ENCODE results near the gene ANKLE2. TPM values are rescaled to one million over a fixed set of nuclear protein-coding genes. Genes with fewer than 3 reads are reported as not detected.

Gene ANKLE2
- total and polyA plus RNA-seq, 2 of the 13 experiments (the other 11 are each of a cell fraction or from before 2014, with no cell fraction given): 35.3 to 37.1 TPM

- TF ChIP-seq GFI1 (CRISPR knock-in tag; IDR thresholded peaks at IDR 0.05; ENCODE audit: borderline replicate concordance): peak; percentile 64; the same call in 1 of the 2 replicates
- TF ChIP-seq DNMT3B (CRISPR knock-in tag; conservative IDR thresholded peaks at IDR 0.05): 0 out of 2 replicates have a peak, but pooled peaks have one; percentile 87
- TF ChIP-seq TAF15 (IDR thresholded peaks at IDR 0.05; ENCODE audit: low read depth, low read length, poor library complexity, severe bottlenecking): no peak
- TF ChIP-seq HNF1A (IDR thresholded peaks at IDR 0.05; ENCODE audit: low read depth): no peak
- 0 out of 2 replicates have a peak, but pooled peaks have one; percentile 5 for TF ChIP-seq HNF1A (CRISPR knock-in tag; IDR thresholded peaks at IDR 0.05; ENCODE audit: borderline replicate concordance)
- no peak for TF ChIP-seq IRF1 (CRISPR knock-in tag; IDR thresholded peaks at IDR 0.05; ENCODE audit: low read depth)
- TF ChIP-seq ARHGAP35 (CRISPR knock-in tag; IDR thresholded peaks at IDR 0.05; ENCODE audit: borderline replicate concordance): peak; percentile 87
- peak; percentile 80 for TF ChIP-seq ZNF547 (CRISPR knock-in tag; IDR thresholded peaks at IDR 0.05)
- 0 out of 2 replicates have a peak, but pooled peaks have one; percentile 65 for TF ChIP-seq HMGXB3 (CRISPR knock-in tag; IDR thresholded peaks at IDR 0.05; ENCODE audit: borderline replicate concordance)
- no peak for TF ChIP-seq ARNT (IDR thresholded peaks at IDR 0.05)
- TF ChIP-seq MAFG (CRISPR knock-in tag; IDR thresholded peaks at IDR 0.05): no peak
- TF ChIP-seq ZNF326 (CRISPR knock-in tag; IDR thresholded peaks at IDR 0.05; ENCODE audit: borderline replicate concordance): no peak
- TF ChIP-seq SMARCE1 (IDR thresholded peaks at IDR 0.05; ENCODE audit: borderline replicate concordance): no peak
- peak; percentile 39; the same call in 1 of the 2 replicates for TF ChIP-seq TEF (CRISPR knock-in tag; IDR thresholded peaks at IDR 0.05)
- TF ChIP-seq ZNF607 (CRISPR knock-in tag; IDR thresholded peaks at IDR 0.05; ENCODE audit: borderline replicate concordance): peak; percentile 90
- peak; percentile 92 for TF ChIP-seq ZNF546 (CRISPR knock-in tag; conservative IDR thresholded peaks at IDR 0.05)
- no peak for TF ChIP-seq TCF7L2 (IDR thresholded peaks at IDR 0.05; ENCODE audit: low read depth, low read length)
- TF ChIP-seq ZFAT (CRISPR knock-in tag; conservative IDR thresholded peaks at IDR 0.05): no peak
- peak; percentile 67; the same call in 1 of the 2 replicates for TF ChIP-seq ZNF816 (CRISPR knock-in tag; IDR thresholded peaks at IDR 0.05; ENCODE audit: borderline replicate concordance)
Measured at GRCh38 chr12:132710405-132711079, 51.1 kb downstream of the ANKLE2 start, which contains the start of gene PGAM5 (continued).
